Stomach (tissue), 9 donors: ENCODE results near the gene ABAT. TPM values are rescaled to one million over a fixed set of nuclear protein-coding genes. Genes with fewer than 3 reads are reported as not detected.

ENCODE experiments used
- DNase-seq, 2 donors: peaks; one replicate each; pipeline versions ENCODE4 v3.0.0 to v3.0.0-alpha.2; 2013 to 2019
- H3K27ac ChIP-seq, 5 donors: fragments of 200-600 bp in 4 of 5; sonication (generic) in 4 of 5; one replicate each; pipeline ENCODE4 v1.5.1; 2013 to 2019; ENCODE audit warnings: mild to moderate bottlenecking in 1 of 5, moderate library complexity in 1 of 5
- H3K27me3 ChIP-seq, 3 donors: fragments of 200-600 bp; sonication (generic); one replicate each; pipeline ENCODE4 v1.5.1; 2017 to 2019; ENCODE audit warnings: mixed run types in 1 of 3
- H3K36me3 ChIP-seq, 4 donors: fragments of 200-600 bp; sonication (generic); 1 replicate in 3 of 4; 2 replicates in 1 of 4; pipeline ENCODE4 v1.5.1; 2016 to 2019
- H3K4me1 ChIP-seq, 4 donors: fragments of 200-600 bp; sonication (generic); one replicate each; pipeline ENCODE4 v1.5.1; 2016 to 2019
- H3K4me3 ChIP-seq, 4 donors: fragments of 200-600 bp; sonication (generic) in 3 of 4; one replicate each; pipeline ENCODE4 v1.5.1; 2016 to 2019; ENCODE audit warnings: mild to moderate bottlenecking in 1 of 4
- H3K9me3 ChIP-seq, 4 donors: fragments of 200-600 bp; sonication (generic); one replicate each; pipeline ENCODE4 v1.5.1; 2016 to 2019
- EP300 ChIP-seq: sonication (generic); formaldehyde crosslinking; IDR thresholded peaks from one replicate; pipeline ENCODE4 v1.6.1; 2017; ENCODE audit warnings: antibody characterized with exemption
- POLR2A ChIP-seq, 4 donors: fragments of 450-650 bp; IDR thresholded peaks; one replicate each; pipeline ENCODE4 v1.6.1; 2016; ENCODE audit warnings: antibody characterized with exemption in 4 of 4, control low read depth in 2 of 4, mild to moderate bottlenecking in 1 of 4, moderate library complexity in 1 of 4
- POLR2AphosphoS5 ChIP-seq, 3 donors: sonication (generic); formaldehyde crosslinking; IDR thresholded peaks; one replicate each; pipeline ENCODE4 v1.6.1; 2016; ENCODE audit warnings: antibody characterized with exemption in 3 of 3
- WGBS, 5 donors: extraction: QIAGEN DNeasy Blood & Tissue Kit in 3 of 5; methylation state at CpG; one replicate each; pipeline versions ENCODE4 v1.1.5 to v1.1.7; 2013 to 2018; 5-methylcytosine and 5-hydroxymethylcytosine counted together
- intact Hi-C: fragments of 100-400 bp; cut with DNase I; formaldehyde crosslinking; loops from one replicate; pipeline ENCODE4 v1.15.1; 2023; ENCODE audit warnings: low total_unique reads
- polyA plus RNA-seq, 3 donors: library from polyadenylated mRNA; stranded (reverse); fragments of 200-250 nt; gene quantifications; one replicate each; pipeline ENCODE4 v1.2.3, GENCODE V29; 2013
- total RNA-seq, 5 donors: library from RNA; depleted of rRNA; stranded (reverse); fragments of >200 nt; gene quantifications; one replicate each; pipeline versions ENCODE4 v1.1.0 to v1.2.3, GENCODE V29; 2014 to 2016
- TF ChIP-seq, protein P1 (sequence below), 7 experiments: fragments of 450-650 bp in 4 of 7; fragments of 200-600 bp in 3 of 7; sonication (generic) in 3 of 7; IDR thresholded peaks; one replicate each; pipeline ENCODE4 v1.5.1; 2016 to 2019; ENCODE audit warnings: antibody characterized with exemption in 7 of 7, control low read depth in 2 of 7, mild to moderate bottlenecking in 1 of 7
- donor health status: healthy with polysubstance abuse.
- donor health status: Bipolar disorder and iron deficiency.
- donor health status: healthy.

Gene ABAT
- total and polyA plus RNA-seq, 8 donors, result 2.9 to 10.3 (median 5.3) TPM

DNA sequence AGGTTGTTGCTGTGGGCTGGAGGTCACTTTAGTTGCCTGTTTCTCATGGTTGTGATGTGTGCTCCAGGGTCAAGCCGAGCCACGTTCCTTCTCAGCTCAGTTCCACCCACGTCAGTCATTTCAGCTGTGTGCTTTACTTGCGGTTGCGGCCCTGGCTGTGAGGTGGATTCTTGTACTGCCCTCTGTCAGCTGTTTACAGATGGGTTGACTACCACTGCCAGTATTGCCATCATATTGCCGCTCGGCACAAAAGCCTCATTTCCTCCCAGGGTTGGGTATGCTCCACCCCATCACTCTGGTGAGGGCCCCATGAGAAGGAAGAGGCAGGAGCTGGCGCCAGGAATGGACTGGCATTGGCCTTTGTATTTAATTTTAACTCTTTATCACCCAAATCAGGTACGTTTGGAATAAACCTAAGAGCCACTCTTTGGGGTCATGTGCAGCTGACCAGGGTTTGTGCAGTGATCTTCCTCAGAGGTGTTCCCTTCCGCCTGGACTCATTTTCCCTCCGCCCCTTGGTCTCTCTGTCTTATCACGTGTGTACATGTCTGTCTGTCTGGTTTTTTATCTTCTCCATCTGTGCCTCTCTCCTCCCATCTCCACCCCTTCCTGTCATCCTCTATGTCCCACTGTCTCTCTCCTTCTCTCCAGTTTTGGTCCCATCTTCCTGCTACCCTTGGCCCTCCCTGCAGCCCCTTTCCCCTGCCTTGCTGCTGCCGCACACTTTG is 27.9 kb upstream of the ABAT start:
- 77 to 81% (median 78%) methylated on average over 13 of the region's 13 CpGs for WGBS, 5 donors

DNA sequence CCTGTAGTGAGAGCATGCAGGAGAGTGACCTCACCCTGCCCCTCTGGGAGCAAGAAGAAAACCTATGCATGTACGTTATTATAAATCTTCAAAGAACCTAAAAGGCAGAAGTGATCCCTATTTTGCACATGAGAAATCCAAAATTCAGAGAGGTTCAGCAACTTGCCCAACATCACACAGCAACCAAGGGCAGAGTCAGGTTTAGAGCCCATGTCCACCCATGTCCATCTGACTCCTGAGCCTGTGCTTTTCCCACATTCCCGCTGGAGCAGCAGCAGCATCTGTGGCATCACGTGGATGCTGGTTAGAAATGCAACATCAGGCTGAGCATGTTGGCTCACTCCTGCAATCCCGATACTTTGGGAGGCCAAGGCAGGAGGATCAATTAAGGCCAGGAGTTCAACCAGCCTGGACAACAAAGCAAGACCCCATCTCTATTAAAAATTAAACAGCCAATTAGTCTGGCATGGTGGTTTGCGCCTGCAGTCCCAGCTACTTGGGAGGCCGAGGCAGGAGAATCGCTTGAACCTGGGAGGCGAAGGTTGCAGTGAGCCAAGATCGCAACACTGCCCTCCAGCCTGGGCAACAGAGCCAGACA is 26.6 kb upstream of the ABAT start:
- no peak for TF ChIP-seq POLR2A (IDR thresholded peaks at IDR 0.05)
- no peak for TF ChIP-seq POLR2AphosphoS5 (IDR thresholded peaks at IDR 0.05)
- TF ChIP-seq, protein P1, sequence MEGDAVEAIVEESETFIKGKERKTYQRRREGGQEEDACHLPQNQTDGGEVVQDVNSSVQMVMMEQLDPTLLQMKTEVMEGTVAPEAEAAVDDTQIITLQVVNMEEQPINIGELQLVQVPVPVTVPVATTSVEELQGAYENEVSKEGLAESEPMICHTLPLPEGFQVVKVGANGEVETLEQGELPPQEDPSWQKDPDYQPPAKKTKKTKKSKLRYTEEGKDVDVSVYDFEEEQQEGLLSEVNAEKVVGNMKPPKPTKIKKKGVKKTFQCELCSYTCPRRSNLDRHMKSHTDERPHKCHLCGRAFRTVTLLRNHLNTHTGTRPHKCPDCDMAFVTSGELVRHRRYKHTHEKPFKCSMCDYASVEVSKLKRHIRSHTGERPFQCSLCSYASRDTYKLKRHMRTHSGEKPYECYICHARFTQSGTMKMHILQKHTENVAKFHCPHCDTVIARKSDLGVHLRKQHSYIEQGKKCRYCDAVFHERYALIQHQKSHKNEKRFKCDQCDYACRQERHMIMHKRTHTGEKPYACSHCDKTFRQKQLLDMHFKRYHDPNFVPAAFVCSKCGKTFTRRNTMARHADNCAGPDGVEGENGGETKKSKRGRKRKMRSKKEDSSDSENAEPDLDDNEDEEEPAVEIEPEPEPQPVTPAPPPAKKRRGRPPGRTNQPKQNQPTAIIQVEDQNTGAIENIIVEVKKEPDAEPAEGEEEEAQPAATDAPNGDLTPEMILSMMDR (IDR thresholded peaks at IDR 0.05), result no peak
- no peak for TF ChIP-seq EP300
- Histone ChIP-seq H3K9me3 (no peaks in the 10 kb centered on the region), H3K36me3 (peaks cover 45 to 65% (median 64%) of the 10 kb centered on the region in 4 donors), H3K4me3 (no peak overlapping the region), H3K4me1 (no peaks in the 10 kb centered on the region), H3K27me3 (no peaks in the 10 kb centered on the region), H3K27ac (no peak overlapping the region)
- WGBS, 5 donors, result 74 to 80% (median 75%) methylated on average over 8 to 9 of the region's 9 CpGs
- no peak for DNase-seq
- intact Hi-C loops, result no loop called here

More for the DNA sequence above, 27.9 kb upstream of the ABAT start:
- H3K27me3 ChIP-seq, result no peaks in the 10 kb centered on the region
- no peak overlapping the region for H3K27ac ChIP-seq
- TF ChIP-seq, protein P1 (IDR thresholded peaks at IDR 0.05), result no peak
- TF ChIP-seq EP300 (no peak), POLR2A (IDR thresholded peaks at IDR 0.05) (no peak), POLR2AphosphoS5 (IDR thresholded peaks at IDR 0.05) (no peak)
- H3K4me1 ChIP-seq, result no peaks in the 10 kb centered on the region
- H3K4me3 ChIP-seq, result no peak overlapping the region
- intact Hi-C loops, result no loop called here
- DNase-seq, result no peak
- H3K36me3 ChIP-seq, result peaks cover 59 to 78% (median 77%) of the 10 kb centered on the region in 4 donors
- H3K9me3 ChIP-seq, result no peaks in the 10 kb centered on the region

DNA sequence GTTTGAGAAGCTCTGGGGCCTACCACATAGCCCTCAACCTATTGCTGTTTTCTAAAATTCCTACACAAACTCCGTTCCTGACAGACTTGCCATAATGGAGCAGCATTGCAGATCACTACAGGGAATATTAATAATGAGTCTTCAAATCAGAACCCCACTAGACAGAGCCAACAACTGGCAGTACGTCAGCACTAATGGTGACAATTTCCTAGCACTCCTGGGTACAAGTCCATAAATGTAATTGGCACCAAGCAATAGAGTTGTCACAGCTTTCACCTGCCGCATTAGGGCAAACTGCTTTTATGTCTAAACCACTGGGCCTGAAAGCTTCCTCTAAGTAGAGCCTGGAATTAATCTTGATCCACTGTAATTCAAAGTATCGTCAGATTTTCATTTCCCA is 25.5 kb upstream of the ABAT start:
- WGBS, 5 donors, result 81 to 98% (median 94%) methylated on average over 4 of the region's 4 CpGs
- H3K27me3 ChIP-seq, result no peaks in the 10 kb centered on the region
- no peak overlapping the region for H3K4me3 ChIP-seq
- no peaks in the 10 kb centered on the region for H3K4me1 ChIP-seq
- H3K9me3 ChIP-seq, result no peaks in the 10 kb centered on the region
- TF ChIP-seq POLR2A (IDR thresholded peaks at IDR 0.05), result no peak
- TF ChIP-seq, protein P1 (IDR thresholded peaks at IDR 0.05), result no peak
- no peak for TF ChIP-seq EP300
- intact Hi-C loops, result no loop called here
- DNase-seq, result no peak
- H3K36me3 ChIP-seq, result peaks cover 37 to 54% (median 53%) of the 10 kb centered on the region in 4 donors
- H3K27ac ChIP-seq, result no peak overlapping the region

DNA sequence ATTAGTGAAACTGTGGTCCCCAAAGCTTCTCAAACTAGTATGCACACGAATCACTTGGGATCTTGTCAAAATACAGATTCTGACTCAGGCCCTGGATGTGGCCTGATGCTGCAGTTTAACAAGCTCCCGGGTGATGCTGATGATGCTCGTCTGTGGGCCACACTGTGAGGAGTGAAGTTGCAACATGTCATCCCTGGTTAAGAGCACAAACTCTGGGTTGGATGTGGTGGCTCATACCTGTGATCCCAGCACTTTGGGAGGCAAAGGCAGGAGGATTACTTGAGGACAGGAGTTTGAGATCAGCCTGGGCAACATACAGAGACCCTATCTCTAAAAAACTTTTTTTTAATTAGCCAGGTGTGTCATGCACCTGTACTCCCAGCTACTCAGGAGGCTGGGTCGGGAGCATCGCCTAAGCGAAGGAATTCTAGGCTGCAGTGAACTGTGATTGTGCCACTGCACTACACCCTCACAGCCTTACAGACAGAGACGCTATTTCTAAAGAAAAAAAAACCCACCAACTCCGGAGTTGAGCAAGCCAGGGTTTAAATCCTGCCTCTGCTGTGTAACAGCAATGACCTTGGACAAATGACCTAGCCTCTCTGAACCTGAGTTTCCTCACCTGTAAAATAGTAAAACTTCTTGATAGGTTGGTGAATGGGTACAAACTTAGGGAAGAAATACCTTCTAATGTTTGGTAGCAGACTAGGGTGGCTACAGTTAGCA is 24.4 kb upstream of the ABAT start:
- TF ChIP-seq POLR2AphosphoS5 (IDR thresholded peaks at IDR 0.05), result no peak
- TF ChIP-seq, protein P1 (IDR thresholded peaks at IDR 0.05), result no peak
- TF ChIP-seq EP300, result no peak
- no peak for TF ChIP-seq POLR2A (IDR thresholded peaks at IDR 0.05)
- no peaks in the 10 kb centered on the region for H3K27me3 ChIP-seq
- 81 to 90% (median 82%) methylated on average over 7 to 8 of the region's 8 CpGs for WGBS, 5 donors
- intact Hi-C loops, result no loop called here
- no peak overlapping the region for H3K27ac ChIP-seq
- H3K4me1 ChIP-seq, result no peaks in the 10 kb centered on the region
- H3K9me3 ChIP-seq, result no peaks in the 10 kb centered on the region
- H3K36me3 ChIP-seq, result peaks cover 26 to 43% (median 42%) of the 10 kb centered on the region in 4 donors
- H3K4me3 ChIP-seq, result no peak overlapping the region
- no peak for DNase-seq
